ENCODE measurements around the gene COL4A3.
A peak's percentile ranks its signal among the peaks of the same experiment; 100 is the strongest.

COL4A3 gene

GRCh38 chr2:227296671-227297405 is 132.4 kb downstream of the COL4A3 start:
- no peak for DNase-seq

GRCh38 chr2:227301523-227301922 is 137.1 kb downstream of the COL4A3 start:
- DNase-seq, result no peak

GRCh38 chr2:227308784-227309183 is 144.4 kb downstream of the COL4A3 start:
- DNase-seq, result no peak

GRCh38 chr2:227310756-227311110 is 146.3 kb downstream of the COL4A3 start:
- no peak for DNase-seq

GRCh38 chr2:227311861-227312506 is 147.6 kb downstream of the COL4A3 start:
- DNase-seq, result no peak

GRCh38 chr2:227312579-227312978 is 148.2 kb downstream of the COL4A3 start:
- no peak for DNase-seq

- DNase-seq, result no peak
These were observed 148.9 kb downstream of the COL4A3 start for GRCh38 chr2:227313310-227313709.

- DNase-seq, result no peak
These were observed 153.4 kb downstream of the COL4A3 start for GRCh38 chr2:227317834-227318233.

- no peak for DNase-seq
These were observed 156.1 kb downstream of the COL4A3 start for GRCh38 chr2:227320305-227321094.

- DNase-seq, result no peak
These were observed 158.2 kb downstream of the COL4A3 start for GRCh38 chr2:227322530-227323205.

GRCh38 chr2:227323818-227324217 is 159.4 kb downstream of the COL4A3 start:
- no peak for DNase-seq

- DNase-seq, result no peak
These were observed 160.2 kb downstream of the COL4A3 start for GRCh38 chr2:227324642-227324994.

GRCh38 chr2:227324995-227325838 is 160.8 kb downstream of the COL4A3 start, which contains the start of gene MFF:
TSS of gene MFF (plus strand) at chr2:227325251. CDS start at chr2:227330666, 5,415 bp downstream.
- peak; percentile 93 for DNase-seq

- DNase-seq, result no peak
These were observed 161.4 kb downstream of the COL4A3 start for GRCh38 chr2:227325839-227326195.

GRCh38 chr2:227326783-227327182 is 162.4 kb downstream of the COL4A3 start:
- no peak for DNase-seq

- DNase-seq, result no peak
These were observed 171.3 kb downstream of the COL4A3 start for GRCh38 chr2:227335713-227336112.

GRCh38 chr2:227337442-227337841 is 173.0 kb downstream of the COL4A3 start:
- DNase-seq, result no peak

GRCh38 chr2:227339098-227339599 is 174.7 kb downstream of the COL4A3 start:
- DNase-seq, result no peak

GRCh38 chr2:227340106-227340505 is 175.7 kb downstream of the COL4A3 start:
- no peak for DNase-seq

- DNase-seq, result no peak
These were observed 177.1 kb downstream of the COL4A3 start for GRCh38 chr2:227341553-227341952.

- DNase-seq, result no peak
These were observed 179.8 kb downstream of the COL4A3 start for GRCh38 chr2:227344231-227344630.

- DNase-seq, result no peak
These were observed 182.7 kb downstream of the COL4A3 start for GRCh38 chr2:227347117-227347516.

All from CD4-positive, alpha-beta T cell treated with Interleukin-15 for 1 hour (primary cell).